ENCODE measurements around the gene TTC38.

The TTC38 gene

GRCh38 chr22:46237453-46238124 lies 30.2 kb upstream of the TTC38 start:
- DNase-seq, result no peak
- no peaks in the 10 kb centered on the region for H3K9me3 Mint-ChIP-seq
- H3K36me3 Mint-ChIP-seq (ENCODE audit: low read depth), result peaks cover 11% of the 10 kb centered on the region
- no peak overlapping the region for H3K4me3 Mint-ChIP-seq
- peaks cover 22% of the 10 kb centered on the region for H3K27me3 Mint-ChIP-seq (ENCODE audit: low read depth, poor library complexity)
- H3K27ac Mint-ChIP-seq, result no peak overlapping the region
- H3K4me1 Mint-ChIP-seq, result peaks cover 15% of the 10 kb centered on the region
- TF ChIP-seq CTCF (IDR thresholded peaks at IDR 0.05), result no peak

GRCh38 chr22:46238541-46238940 lies 29.3 kb upstream of the TTC38 start:
- H3K9me3 Mint-ChIP-seq, result no peaks in the 10 kb centered on the region
- H3K27ac Mint-ChIP-seq, result no peak overlapping the region
- TF ChIP-seq CTCF (IDR thresholded peaks at IDR 0.05), result no peak
- H3K36me3 Mint-ChIP-seq (ENCODE audit: low read depth), result peaks cover 11% of the 10 kb centered on the region
- DNase-seq, result no peak
- peaks cover 10% of the 10 kb centered on the region for H3K4me1 Mint-ChIP-seq
- H3K27me3 Mint-ChIP-seq (ENCODE audit: low read depth, poor library complexity), result peaks cover 23% of the 10 kb centered on the region
- no peak overlapping the region for H3K4me3 Mint-ChIP-seq

- Mint-ChIP-seq H3K27me3 (ENCODE audit: low read depth, poor library complexity) (peaks cover 20% of the 10 kb centered on the region), H3K36me3 (ENCODE audit: low read depth) (peaks cover 16% of the 10 kb centered on the region), H3K27ac (no peak overlapping the region), H3K9me3 (no peaks in the 10 kb centered on the region), H3K4me3 (no peak overlapping the region), H3K4me1 (peaks cover 9% of the 10 kb centered on the region)
- no peak for DNase-seq
- no peak for TF ChIP-seq CTCF (IDR thresholded peaks at IDR 0.05)
These were observed 28.4 kb upstream of the TTC38 start for GRCh38 chr22:46239261-46240048.

GRCh38 chr22:46240073-46240472 lies 27.7 kb upstream of the TTC38 start:
- peaks cover 9% of the 10 kb centered on the region for H3K4me1 Mint-ChIP-seq

GRCh38 chr22:46240506-46240905 lies 27.3 kb upstream of the TTC38 start:
- peaks cover 18% of the 10 kb centered on the region for H3K27me3 Mint-ChIP-seq (ENCODE audit: low read depth, poor library complexity)
- no peak overlapping the region for H3K4me3 Mint-ChIP-seq
- peaks cover 9% of the 10 kb centered on the region for H3K4me1 Mint-ChIP-seq
- H3K36me3 Mint-ChIP-seq (ENCODE audit: low read depth), result peaks cover 16% of the 10 kb centered on the region
- no peak for DNase-seq
- H3K27ac Mint-ChIP-seq, result no peak overlapping the region
- H3K9me3 Mint-ChIP-seq, result no peaks in the 10 kb centered on the region
- TF ChIP-seq CTCF (IDR thresholded peaks at IDR 0.05), result no peak

More at GRCh38 chr22:46240073-46240472, 27.7 kb upstream of the TTC38 start:
- peaks cover 18% of the 10 kb centered on the region for H3K27me3 Mint-ChIP-seq (ENCODE audit: low read depth, poor library complexity)
- H3K27ac Mint-ChIP-seq, result no peak overlapping the region
- H3K36me3 Mint-ChIP-seq (ENCODE audit: low read depth), result peaks cover 16% of the 10 kb centered on the region
- H3K4me3 Mint-ChIP-seq, result no peak overlapping the region
- H3K9me3 Mint-ChIP-seq, result no peaks in the 10 kb centered on the region
- TF ChIP-seq CTCF (IDR thresholded peaks at IDR 0.05), result no peak
- no peak for DNase-seq
